Measurements from ENCODE around the gene GLIPR2.

The GLIPR2 gene

GRCh38 chr9:36187414-36187813 lies 50.9 kb downstream of the GLIPR2 start:
- H4K91ac ChIP-seq (ENCODE audit: low read length) = no peak overlapping the region
- H2AK5ac ChIP-seq (ENCODE audit: low read length, severe bottlenecking) = peak overlapping the region; percentile 51
- no peaks in the 10 kb centered on the region for H3K79me1 ChIP-seq (replicated peaks; ENCODE audit: low read length, poor library complexity, severe bottlenecking)
- H3K27me3 ChIP-seq (ENCODE audit: control insufficient read depth in 1 of 2, insufficient read depth in 1 of 2, low read length in 2 of 2) = no peaks in the 10 kb centered on the region
- no peak overlapping the region for H3K4ac ChIP-seq (ENCODE audit: low read depth in 1 of 2, low read length in 2 of 2)
- H3K23ac ChIP-seq (ENCODE audit: low read length in 2 of 2) = no peak overlapping the region
- H2BK15ac ChIP-seq (ENCODE audit: low read depth, poor library complexity, severe bottlenecking) = no peak overlapping the region
- H2BK120ac ChIP-seq (ENCODE audit: low read depth, low read length) = no peak overlapping the region
- no peak overlapping the region for H2BK12ac ChIP-seq (ENCODE audit: low read length in 2 of 2)
- H2AFZ ChIP-seq (ENCODE audit: low read depth, low read length) = no peak overlapping the region
- peak overlapping the region; percentile 70 for H3K27ac ChIP-seq (ENCODE audit: low read length, poor library complexity, severe bottlenecking)
- peak overlapping the region; percentile 59 for H3K9ac ChIP-seq (ENCODE audit: low read length)
- H3K4me3 ChIP-seq (ENCODE audit: insufficient read depth in 1 of 2, low read depth in 1 of 2, low read length in 2 of 2) = no peak overlapping the region
- H3K36me3 ChIP-seq (ENCODE audit: control insufficient read depth in 1 of 2, insufficient read depth in 2 of 2, low read depth in 1 of 2, low read length in 2 of 2) = no peaks in the 10 kb centered on the region
- H3K18ac ChIP-seq (ENCODE audit: low read depth in 1 of 2, low read length in 2 of 2) = no peak overlapping the region
- no peak overlapping the region for H3K4me2 ChIP-seq (ENCODE audit: low read length, poor library complexity, severe bottlenecking)
- H3K4me1 ChIP-seq (ENCODE audit: control insufficient read depth, insufficient read depth, low read depth, low read length) = peaks cover 4% of the 10 kb centered on the region
- peak; percentile 92 for DNase-seq
- H2BK5ac ChIP-seq (ENCODE audit: low read depth, low read length, poor library complexity, severe bottlenecking) = no peak overlapping the region
- no peaks in the 10 kb centered on the region for H3K9me3 ChIP-seq (ENCODE audit: control insufficient read depth, low read length)
- H4K8ac ChIP-seq (ENCODE audit: low read length) = no peak overlapping the region
- no peak overlapping the region for H3K14ac ChIP-seq (ENCODE audit: low read length in 2 of 2)

DNA sequence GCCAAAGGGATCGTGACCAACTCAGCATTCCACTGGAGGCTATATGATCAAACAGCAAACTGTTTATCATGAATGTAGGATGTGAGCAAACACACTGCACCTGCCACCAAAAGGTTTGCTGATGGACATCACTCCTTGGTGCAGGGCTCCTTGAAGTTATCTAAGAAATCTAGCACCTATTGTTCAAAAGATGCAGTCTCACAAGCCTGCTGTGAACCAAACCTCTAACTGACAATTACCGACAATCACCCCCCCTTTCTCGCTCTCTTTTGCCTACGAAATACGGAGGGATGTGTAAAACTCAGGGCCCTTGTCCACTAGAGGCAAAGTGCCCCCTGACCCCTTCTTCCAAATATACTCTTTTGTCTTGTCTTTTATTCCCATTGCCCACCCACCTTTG lies 51.7 kb downstream of the GLIPR2 start:
- peak overlapping the region; percentile 79 for H2AK5ac ChIP-seq (ENCODE audit: low read length, severe bottlenecking)
- 87% methylated on average over 5 of the region's 5 CpGs for WGBS
- H3K23ac ChIP-seq (ENCODE audit: low read length in 2 of 2) = no peak overlapping the region
- no peak overlapping the region for H4K8ac ChIP-seq (ENCODE audit: low read length)
- DNase-seq = no peak
- no peak overlapping the region for H3K4ac ChIP-seq (ENCODE audit: low read depth in 1 of 2, low read length in 2 of 2)
- H3K4me3 ChIP-seq (ENCODE audit: insufficient read depth in 1 of 2, low read depth in 1 of 2, low read length in 2 of 2) = no peak overlapping the region
- no peak overlapping the region for H2BK15ac ChIP-seq (ENCODE audit: low read depth, poor library complexity, severe bottlenecking)
- H3K4me1 ChIP-seq (ENCODE audit: control insufficient read depth, insufficient read depth, low read depth, low read length) = peaks cover 4% of the 10 kb centered on the region
- H2BK120ac ChIP-seq (ENCODE audit: low read depth, low read length) = no peak overlapping the region
- no peak overlapping the region for H2AFZ ChIP-seq (ENCODE audit: low read depth, low read length)
- no peaks in the 10 kb centered on the region for H3K79me1 ChIP-seq (replicated peaks; ENCODE audit: low read length, poor library complexity, severe bottlenecking)
- H4K91ac ChIP-seq (ENCODE audit: low read length) = no peak overlapping the region
- no peaks in the 10 kb centered on the region for H3K27me3 ChIP-seq (ENCODE audit: control insufficient read depth in 1 of 2, insufficient read depth in 1 of 2, low read length in 2 of 2)
- no peak overlapping the region for H2BK5ac ChIP-seq (ENCODE audit: low read depth, low read length, poor library complexity, severe bottlenecking)
- no peak overlapping the region for H3K9ac ChIP-seq (ENCODE audit: low read length)
- no peaks in the 10 kb centered on the region for H3K36me3 ChIP-seq (ENCODE audit: control insufficient read depth in 1 of 2, insufficient read depth in 2 of 2, low read depth in 1 of 2, low read length in 2 of 2)
- no peak overlapping the region for H2BK12ac ChIP-seq (ENCODE audit: low read length in 2 of 2)
- no peak overlapping the region for H3K18ac ChIP-seq (ENCODE audit: low read depth in 1 of 2, low read length in 2 of 2)
- H3K14ac ChIP-seq (ENCODE audit: low read length in 2 of 2) = no peak overlapping the region
- no peak overlapping the region for H3K4me2 ChIP-seq (ENCODE audit: low read length, poor library complexity, severe bottlenecking)
- no peaks in the 10 kb centered on the region for H3K9me3 ChIP-seq (ENCODE audit: control insufficient read depth, low read length)
- H3K27ac ChIP-seq (ENCODE audit: low read length, poor library complexity, severe bottlenecking) = no peak overlapping the region

DNA sequence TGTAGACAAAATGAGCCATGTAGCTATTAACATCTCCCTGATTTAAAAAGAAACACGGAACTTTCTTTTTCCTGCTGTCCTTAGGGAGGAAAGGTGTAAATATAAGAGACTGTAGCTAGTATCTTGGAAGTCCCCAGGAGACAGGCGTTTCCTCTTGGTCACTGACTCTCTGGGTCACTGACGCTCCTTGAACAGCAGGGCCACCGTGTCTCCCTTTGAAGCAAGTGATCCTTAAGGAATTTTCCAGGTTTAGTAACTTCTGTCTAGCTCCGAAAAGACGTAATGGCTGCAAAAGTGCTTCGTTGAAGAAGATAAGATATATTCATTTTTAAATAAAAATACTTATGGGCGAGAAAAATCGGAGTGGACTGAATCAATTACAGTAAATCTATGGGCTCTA lies 53.4 kb downstream of the GLIPR2 start:
- Histone ChIP-seq H3K9me3 (ENCODE audit: control insufficient read depth, low read length) (no peaks in the 10 kb centered on the region), H3K27ac (ENCODE audit: low read length, poor library complexity, severe bottlenecking) (peak overlapping the region; percentile 99), H3K36me3 (ENCODE audit: control insufficient read depth in 1 of 2, insufficient read depth in 2 of 2, low read depth in 1 of 2, low read length in 2 of 2) (peaks cover 0 to 4% of the 10 kb centered on the region in 2 experiments), H3K18ac (ENCODE audit: low read depth in 1 of 2, low read length in 2 of 2) (no peak overlapping the region), H2BK120ac (ENCODE audit: low read depth, low read length) (no peak overlapping the region), H3K9ac (ENCODE audit: low read length) (peak overlapping the region; percentile 94), H2BK5ac (ENCODE audit: low read depth, low read length, poor library complexity, severe bottlenecking) (no peak overlapping the region), H3K4me2 (ENCODE audit: low read length, poor library complexity, severe bottlenecking) (peak overlapping the region; percentile 67), H2AFZ (ENCODE audit: low read depth, low read length) (no peak overlapping the region), H2BK12ac (ENCODE audit: low read length in 2 of 2) (no peak overlapping the region), H3K4ac (ENCODE audit: low read depth in 1 of 2, low read length in 2 of 2) (peak overlapping the region in 1 of 2 experiments; percentile 2), H2AK5ac (ENCODE audit: low read length, severe bottlenecking) (no peak overlapping the region), H3K27me3 (ENCODE audit: control insufficient read depth in 1 of 2, insufficient read depth in 1 of 2, low read length in 2 of 2) (no peaks in the 10 kb centered on the region), H3K4me1 (ENCODE audit: control insufficient read depth, insufficient read depth, low read depth, low read length) (peaks cover 9% of the 10 kb centered on the region), H3K14ac (ENCODE audit: low read length in 2 of 2) (no peak overlapping the region), H2BK15ac (ENCODE audit: low read depth, poor library complexity, severe bottlenecking) (no peak overlapping the region), H3K4me3 (ENCODE audit: insufficient read depth in 1 of 2, low read depth in 1 of 2, low read length in 2 of 2) (peak overlapping the region in 1 of 2 experiments; percentile 91), H3K79me1 (replicated peaks; ENCODE audit: low read length, poor library complexity, severe bottlenecking) (no peaks in the 10 kb centered on the region), H4K91ac (ENCODE audit: low read length) (no peak overlapping the region), H3K23ac (ENCODE audit: low read length in 2 of 2) (no peak overlapping the region), H4K8ac (ENCODE audit: low read length) (no peak overlapping the region)
- peak; percentile 74 for DNase-seq
- WGBS = 10% methylated on average over 4 of the region's 9 CpGs

- Histone ChIP-seq H2BK5ac (ENCODE audit: low read depth, low read length, poor library complexity, severe bottlenecking) (peak within 1 kb of the TSS; percentile 86), H2BK120ac (ENCODE audit: low read depth, low read length) (peak within 1 kb of the TSS; percentile 54)
- 1% methylated on average over 68 of the region's 68 CpGs for WGBS
Measured at GRCh38 chr9:36190388-36191289, 54.1 kb downstream of the GLIPR2 start, which contains the start of gene CLTA. Gene CLTA, plus strand, starts transcription at chr9:36190921. Its CDS starts 136 bp downstream, at chr9:36191057.

More at GRCh38 chr9:36190388-36191289, 54.1 kb downstream of the GLIPR2 start, which contains the start of gene CLTA:
- H2BK15ac ChIP-seq (ENCODE audit: low read depth, poor library complexity, severe bottlenecking) = no peak within 1 kb of the TSS
- H3K9me3 ChIP-seq (ENCODE audit: control insufficient read depth, low read length) = no peaks in the 10 kb centered on the region
- DNase-seq = peak; percentile 99
- H3K27me3 ChIP-seq (ENCODE audit: control insufficient read depth in 1 of 2, insufficient read depth in 1 of 2, low read length in 2 of 2) = no peaks in the 10 kb centered on the region
- peak within 1 kb of the TSS in 1 of 2 experiments; percentile 9 for H3K14ac ChIP-seq (ENCODE audit: low read length in 2 of 2)
- H4K91ac ChIP-seq (ENCODE audit: low read length) = peak within 1 kb of the TSS; percentile 91
- no peak within 1 kb of the TSS for H2BK12ac ChIP-seq (ENCODE audit: low read length in 2 of 2)
- H3K79me1 ChIP-seq (replicated peaks; ENCODE audit: low read length, poor library complexity, severe bottlenecking) = no peaks in the 10 kb centered on the region
- peak within 1 kb of the TSS; percentile 91 to 92 for H3K4me3 ChIP-seq (ENCODE audit: insufficient read depth in 1 of 2, low read depth in 1 of 2, low read length in 2 of 2)
- peak within 1 kb of the TSS; percentile 87 for H3K4me2 ChIP-seq (ENCODE audit: low read length, poor library complexity, severe bottlenecking)
- H3K27ac ChIP-seq (ENCODE audit: low read length, poor library complexity, severe bottlenecking) = peak within 1 kb of the TSS; percentile 99
- H3K4me1 ChIP-seq (ENCODE audit: control insufficient read depth, insufficient read depth, low read depth, low read length) = peaks cover 9% of the 10 kb centered on the region
- no peak within 1 kb of the TSS for H2AFZ ChIP-seq (ENCODE audit: low read depth, low read length)
- peak within 1 kb of the TSS; percentile 73 to 83 for H3K4ac ChIP-seq (ENCODE audit: low read depth in 1 of 2, low read length in 2 of 2)
- H4K8ac ChIP-seq (ENCODE audit: low read length) = peak within 1 kb of the TSS; percentile 93
- peak within 1 kb of the TSS; percentile 96 to 98 for H3K18ac ChIP-seq (ENCODE audit: low read depth in 1 of 2, low read length in 2 of 2)
- peaks cover 0 to 10% of the 10 kb centered on the region in 2 experiments for H3K36me3 ChIP-seq (ENCODE audit: control insufficient read depth in 1 of 2, insufficient read depth in 2 of 2, low read depth in 1 of 2, low read length in 2 of 2)
- no peak within 1 kb of the TSS for H2AK5ac ChIP-seq (ENCODE audit: low read length, severe bottlenecking)
- peak within 1 kb of the TSS; percentile 94 for H3K9ac ChIP-seq (ENCODE audit: low read length)
- H3K23ac ChIP-seq (ENCODE audit: low read length in 2 of 2) = peak within 1 kb of the TSS in 1 of 2 experiments; percentile 97
